ENCODE measurements around the gene SPOP. TPM values are rescaled to one million over a fixed set of nuclear protein-coding genes. Genes with fewer than 3 reads are reported as not detected.
"Not testable (repeated sequence)": the region's sequence is repeated elsewhere in the genome, so short reads cannot be mapped to it uniquely, and the experiment has no call there.

The SPOP gene
- total RNA-seq, 1 experiment from 2014 or later: 47.5 TPM

GRCh38 chr17:49550764-49551163, 127.1 kb downstream of the SPOP start:
- not testable (repeated sequence) for DNase-seq (ENCODE audit: low read depth)

GRCh38 chr17:49549691-49550678, 127.9 kb downstream of the SPOP start:
- no peak for DNase-seq (ENCODE audit: low read depth)

GRCh38 chr17:49549311-49549605, 128.6 kb downstream of the SPOP start:
- DNase-seq (ENCODE audit: low read depth): no peak

Other genes with a start within 250 kb of the SPOP start
- 0.39 and 0.62 TPM in 2 replicates for gene NGFR, start 182.8 kb downstream of the SPOP start, total RNA-seq (2014; rRNA removed; shearing (Covaris generic))
- gene NXPH3, start 102.2 kb downstream of the SPOP start, total RNA-seq (2014; rRNA removed; shearing (Covaris generic)): 3.5 and 5.2 TPM in 2 replicates
- 61.9 and 112 TPM in 2 replicates for gene SLC35B1, start 29.9 kb upstream of the SPOP start, total RNA-seq (2014; rRNA removed; shearing (Covaris generic))
- 10.5 and 12.3 TPM in 2 replicates for gene FAM117A, start 86.0 kb upstream of the SPOP start, total RNA-seq (2014; rRNA removed; shearing (Covaris generic))
- gene KAT7, start 110.6 kb upstream of the SPOP start, total RNA-seq (2014; rRNA removed; shearing (Covaris generic)): 28.2 and 50.4 TPM in 2 replicates
- not detected in 2 replicates for gene TAC4, start 170.0 kb upstream of the SPOP start, total RNA-seq (2014; rRNA removed; shearing (Covaris generic))

Data from M059J (cell line).